Gastroesophageal sphincter (tissue), 4 donors: Measurements from ENCODE around the gene BRINP2. TPM values are rescaled to one million over a fixed set of nuclear protein-coding genes. Genes with fewer than 3 reads are reported as not detected.

ENCODE experiments used
- ATAC-seq: fragments of 150-250 bp; one replicate; pipeline ENCODE4 v1.9.1; 2016; ENCODE audit warnings: mild to moderate bottlenecking, moderate library complexity
- H3K27ac ChIP-seq, 4 donors: fragments of 200-600 bp; sonication (generic) in 3 of 4; 1 replicate in 3 of 4; 2 replicates in 1 of 4; pipeline ENCODE4 v1.5.1; 2016 to 2019
- H3K27me3 ChIP-seq: fragments of 200-600 bp; sonication (generic); one replicate; pipeline ENCODE4 v1.5.1; 2019
- H3K36me3 ChIP-seq, 2 donors: fragments of 200-600 bp; sonication (generic); one replicate each; pipeline ENCODE4 v1.5.1; 2019; ENCODE audit warnings: control low read depth in 1 of 2
- H3K4me1 ChIP-seq, 3 donors: fragments of 200-600 bp; sonication (generic); 1 replicate in 2 of 3; 2 replicates in 1 of 3; pipeline ENCODE4 v1.5.1; 2016 to 2019; ENCODE audit warnings: control low read depth in 2 of 3
- H3K4me3 ChIP-seq, 2 donors: fragments of 200-600 bp; sonication (generic); one replicate each; pipeline ENCODE4 v1.5.1; 2019; ENCODE audit warnings: mild to moderate bottlenecking in 1 of 2, moderate library complexity in 1 of 2
- H3K9me3 ChIP-seq, 3 donors: fragments of 200-600 bp; sonication (generic); one replicate each; pipeline ENCODE4 v1.5.1; 2017 to 2019; ENCODE audit warnings: control low read depth in 2 of 3
- EP300 ChIP-seq: sonication (generic); formaldehyde crosslinking; IDR thresholded peaks from one replicate; pipeline ENCODE4 v1.6.1; 2017; ENCODE audit warnings: antibody characterized with exemption, mild to moderate bottlenecking
- POLR2A ChIP-seq, 2 donors: fragments of 450-650 bp; IDR thresholded peaks; one replicate each; pipeline ENCODE4 v1.6.1; 2017; ENCODE audit warnings: antibody characterized with exemption in 2 of 2, mild to moderate bottlenecking in 2 of 2, moderate library complexity in 1 of 2
- POLR2AphosphoS5 ChIP-seq: sonication (generic); formaldehyde crosslinking; IDR thresholded peaks from one replicate; pipeline ENCODE4 v1.6.1; 2017; ENCODE audit warnings: antibody characterized with exemption
- WGBS, 2 donors: methylation state at CpG; one replicate each; pipeline ENCODE4 v1.1.5; 2018; ENCODE audit warnings: low coverage in 1 of 2; 5-methylcytosine and 5-hydroxymethylcytosine counted together
- total RNA-seq, 4 donors: library from RNA; depleted of rRNA; stranded (reverse); fragments of >200 nt; gene quantifications; one replicate each; pipeline ENCODE4 v1.1.0, GENCODE V29; 2016
- TF ChIP-seq, protein P1 (sequence below), 4 experiments: fragments of 200-600 bp in 2 of 4; fragments of 450-650 bp in 2 of 4; sonication (generic) in 1 of 4; IDR thresholded peaks; one replicate each; pipeline ENCODE4 v1.5.1; 2017 to 2019; ENCODE audit warnings: antibody characterized with exemption in 4 of 4, mild to moderate bottlenecking in 2 of 4, moderate library complexity in 2 of 4

The BRINP2 gene
- total RNA-seq, 4 donors from 2014 or later: 0.62 to 3.3 (median 1.2) TPM; not detected in 1

GRCh38 chr1:177219554-177220458 lies 49.0 kb downstream of the BRINP2 start:
- Histone ChIP-seq H3K27me3 (no peaks in the 10 kb centered on the region), H3K9me3 (peaks cover 0 to 18% (median 0%) of the 10 kb centered on the region in 3 donors), H3K36me3 (no peaks in the 10 kb centered on the region), H3K4me1 (no peaks in the 10 kb centered on the region), H3K27ac (no peak overlapping the region), H3K4me3 (no peak overlapping the region)
- no peak for TF ChIP-seq POLR2AphosphoS5
- TF ChIP-seq EP300: no peak
- TF ChIP-seq, protein P1, sequence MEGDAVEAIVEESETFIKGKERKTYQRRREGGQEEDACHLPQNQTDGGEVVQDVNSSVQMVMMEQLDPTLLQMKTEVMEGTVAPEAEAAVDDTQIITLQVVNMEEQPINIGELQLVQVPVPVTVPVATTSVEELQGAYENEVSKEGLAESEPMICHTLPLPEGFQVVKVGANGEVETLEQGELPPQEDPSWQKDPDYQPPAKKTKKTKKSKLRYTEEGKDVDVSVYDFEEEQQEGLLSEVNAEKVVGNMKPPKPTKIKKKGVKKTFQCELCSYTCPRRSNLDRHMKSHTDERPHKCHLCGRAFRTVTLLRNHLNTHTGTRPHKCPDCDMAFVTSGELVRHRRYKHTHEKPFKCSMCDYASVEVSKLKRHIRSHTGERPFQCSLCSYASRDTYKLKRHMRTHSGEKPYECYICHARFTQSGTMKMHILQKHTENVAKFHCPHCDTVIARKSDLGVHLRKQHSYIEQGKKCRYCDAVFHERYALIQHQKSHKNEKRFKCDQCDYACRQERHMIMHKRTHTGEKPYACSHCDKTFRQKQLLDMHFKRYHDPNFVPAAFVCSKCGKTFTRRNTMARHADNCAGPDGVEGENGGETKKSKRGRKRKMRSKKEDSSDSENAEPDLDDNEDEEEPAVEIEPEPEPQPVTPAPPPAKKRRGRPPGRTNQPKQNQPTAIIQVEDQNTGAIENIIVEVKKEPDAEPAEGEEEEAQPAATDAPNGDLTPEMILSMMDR (IDR thresholded peaks at IDR 0.05): no peak
- TF ChIP-seq POLR2A (IDR thresholded peaks at IDR 0.05): no peak
- no peak for ATAC-seq
- 60 to 65% methylated on average over 1 to 2 of the region's 3 CpGs for WGBS, 2 donors

DNA sequence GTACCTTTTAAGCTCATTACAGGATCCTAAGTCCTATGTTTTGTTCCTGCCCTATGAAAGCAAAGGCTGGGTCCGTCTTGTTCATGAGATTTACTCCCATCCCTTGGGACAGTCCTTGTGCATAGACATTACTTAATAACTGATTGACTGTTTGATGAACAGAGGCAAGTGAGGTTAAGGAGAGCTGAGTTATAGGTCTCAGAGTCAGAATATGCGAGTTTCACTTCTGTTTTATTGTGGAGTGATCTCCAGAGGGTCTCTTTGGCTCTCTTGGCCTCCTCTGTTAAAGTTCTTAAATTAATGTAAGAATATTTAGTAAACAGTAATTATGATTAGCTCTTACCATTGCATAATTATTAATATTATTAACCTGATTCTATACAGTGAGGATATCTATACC lies 52.6 kb downstream of the BRINP2 start:
- TF ChIP-seq, protein P1 (IDR thresholded peaks at IDR 0.05): no peak
- TF ChIP-seq EP300 (no peak), POLR2A (IDR thresholded peaks at IDR 0.05) (no peak), POLR2AphosphoS5 (no peak)
- H3K27ac ChIP-seq: no peak overlapping the region
- H3K27me3 ChIP-seq: no peaks in the 10 kb centered on the region
- WGBS, 2 donors: 86 to 94% methylated on average over 2 of the region's 2 CpGs
- no peak overlapping the region for H3K4me3 ChIP-seq
- no peaks in the 10 kb centered on the region for H3K9me3 ChIP-seq
- no peaks in the 10 kb centered on the region for H3K36me3 ChIP-seq
- no peaks in the 10 kb centered on the region for H3K4me1 ChIP-seq
- no peak for ATAC-seq

DNA sequence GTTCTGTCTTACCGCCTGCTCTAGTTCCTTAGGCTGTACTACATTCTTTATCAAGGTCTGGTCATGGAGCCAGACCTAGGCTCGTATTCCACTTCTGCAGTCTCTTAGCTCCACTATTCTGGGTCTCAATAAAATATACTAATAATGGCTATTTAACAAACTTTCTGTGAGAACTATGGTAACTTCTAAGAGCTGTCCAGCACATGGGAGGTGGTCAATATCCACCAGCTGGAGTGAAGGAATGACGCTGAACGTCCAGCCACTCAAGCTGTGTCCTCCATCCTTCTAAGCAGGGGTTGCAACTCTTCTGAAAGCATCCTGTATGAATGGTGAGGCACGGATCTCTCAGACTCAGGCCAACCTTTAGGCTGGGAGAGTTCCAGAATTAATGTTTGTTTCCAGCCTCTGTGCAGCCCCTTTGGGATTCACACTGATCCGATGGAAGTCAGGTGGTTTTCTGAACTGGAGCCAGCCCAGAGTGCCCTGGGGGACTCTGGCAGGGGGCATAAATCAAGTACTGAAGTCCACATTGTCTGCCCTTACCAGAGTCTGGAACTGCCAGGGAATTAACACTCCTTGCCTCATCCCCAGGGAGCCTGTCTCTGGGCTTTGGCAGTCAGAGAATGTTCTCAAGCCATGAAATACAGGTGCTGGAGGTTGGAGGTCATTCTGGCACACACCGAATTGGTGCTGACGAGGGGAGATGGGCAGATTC lies 57.4 kb downstream of the BRINP2 start:
- Histone ChIP-seq H3K9me3 (no peaks in the 10 kb centered on the region), H3K4me1 (no peaks in the 10 kb centered on the region), H3K27ac (no peak overlapping the region), H3K4me3 (no peak overlapping the region), H3K36me3 (no peaks in the 10 kb centered on the region), H3K27me3 (no peaks in the 10 kb centered on the region)
- WGBS, 2 donors: 50% methylated on average over 3 to 5 of the region's 8 CpGs
- no peak for ATAC-seq
- TF ChIP-seq POLR2AphosphoS5: no peak
- TF ChIP-seq, protein P1 (IDR thresholded peaks at IDR 0.05): no peak
- no peak for TF ChIP-seq EP300
- TF ChIP-seq POLR2A (IDR thresholded peaks at IDR 0.05): no peak

GRCh38 chr1:177228693-177229065 lies 57.9 kb downstream of the BRINP2 start:
- Histone ChIP-seq H3K27ac (no peak overlapping the region), H3K9me3 (no peaks in the 10 kb centered on the region), H3K36me3 (no peaks in the 10 kb centered on the region), H3K4me1 (no peaks in the 10 kb centered on the region), H3K4me3 (no peak overlapping the region), H3K27me3 (no peaks in the 10 kb centered on the region)
- no peak for TF ChIP-seq POLR2AphosphoS5
- no peak for TF ChIP-seq POLR2A (IDR thresholded peaks at IDR 0.05)
- TF ChIP-seq, protein P1 (IDR thresholded peaks at IDR 0.05): no peak
- no peak for TF ChIP-seq EP300
- no peak for ATAC-seq
- WGBS, 2 donors: 52 to 70% methylated on average over 3 to 4 of the region's 4 CpGs
